Activated CD4-positive, alpha-beta memory T cell treated with anti-CD3 and anti-CD28 coated beads, Interleukin-2, amount 10 ng/mL, durations not matched to agents 7 days and 5 days (primary cell): ENCODE measurements around the gene SLC18A3. TPM values are rescaled to one million over a fixed set of nuclear protein-coding genes. Genes with fewer than 3 reads are reported as not detected.
A peak's percentile ranks its signal among the peaks of the same experiment; 100 is the strongest.

Source experiments
- CTCF ChIA-PET: fragments of 350-600 bp; sonication (Branson Sonifier 250); formaldehyde crosslinking; loops from one replicate; lab custom pipeline; 2021; ENCODE audit warnings: antibody characterized with exemption, inconsistent platforms; lab: Charles Lee
- POLR2A ChIA-PET: fragments of 350-600 bp; sonication (Branson Sonifier 250); formaldehyde crosslinking; loops from one replicate; lab custom pipeline; 2021; ENCODE audit warnings: antibody characterized with exemption; lab: Charles Lee
- DNase-seq: peaks from one replicate; pipeline ENCODE4 v3.0.0-alpha.2; 2020
- H3K27ac Mint-ChIP-seq: one replicate; pipeline ENCODE4 v1.8.0; 2021; ENCODE audit warnings: mild to moderate bottlenecking, mixed read lengths
- H3K27me3 Mint-ChIP-seq: one replicate; pipeline ENCODE4 v1.8.0; 2021; ENCODE audit warnings: mixed read lengths
- H3K36me3 Mint-ChIP-seq: one replicate; pipeline ENCODE4 v1.8.0; 2021; ENCODE audit warnings: low read depth, mixed read lengths
- H3K4me1 Mint-ChIP-seq: one replicate; pipeline ENCODE4 v1.8.0; 2021; ENCODE audit warnings: mixed read lengths
- H3K4me3 Mint-ChIP-seq: one replicate; pipeline ENCODE4 v1.8.0; 2021; ENCODE audit warnings: mild to moderate bottlenecking, mixed read lengths
- H3K9me3 Mint-ChIP-seq: one replicate; pipeline ENCODE4 v1.8.0; 2021; ENCODE audit warnings: mixed read lengths
- total RNA-seq, 2 experiments: library from RNA; stranded (reverse); gene quantifications; one replicate each; pipeline ENCODE4 v1.2.3, GENCODE V29; 2021

The SLC18A3 gene
- total RNA-seq, 2 experiments from 2014 or later, result not detected

DNA sequence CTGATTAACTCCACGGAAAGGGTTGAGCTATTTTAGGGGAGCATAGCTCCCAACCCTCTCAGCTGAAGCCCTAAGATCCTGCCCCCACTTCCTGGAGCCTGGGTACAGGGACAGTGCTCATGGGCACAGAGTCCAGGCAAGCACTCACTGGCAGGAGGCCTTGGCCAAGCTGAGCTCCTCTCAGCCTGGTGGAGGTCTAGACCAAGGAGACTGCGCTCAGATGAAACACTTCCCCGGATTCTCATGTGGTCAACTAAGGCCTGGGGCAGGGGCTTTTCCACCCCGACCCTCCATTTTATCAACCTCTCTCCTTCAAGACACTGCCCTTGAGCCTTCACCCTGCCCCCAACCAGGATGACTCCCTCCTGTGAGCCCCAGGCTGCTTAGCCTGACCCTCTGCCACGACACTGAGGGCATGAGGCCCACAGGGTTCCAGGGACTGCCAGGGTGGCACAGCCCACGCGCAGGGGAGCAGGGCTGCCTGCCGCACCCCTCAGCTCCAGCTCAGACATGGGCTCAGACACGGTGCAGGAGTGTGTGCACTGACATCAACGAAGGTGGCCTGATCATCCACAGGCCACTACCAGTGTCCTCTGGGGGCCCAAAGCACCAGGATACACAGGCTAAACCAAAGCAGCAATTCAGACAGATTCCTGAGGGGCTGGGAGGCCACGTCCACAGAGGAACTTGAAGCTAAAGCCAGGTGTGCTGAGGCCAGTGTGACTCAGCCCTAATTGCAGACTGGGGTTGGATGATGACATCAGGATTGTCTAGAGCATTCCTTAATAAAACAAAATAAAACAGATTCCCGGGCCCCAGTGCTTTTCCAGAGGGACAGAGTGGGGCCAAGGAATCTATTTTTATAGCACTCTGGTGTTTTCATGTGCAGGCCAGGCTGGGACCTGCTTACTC is 22.6 kb downstream of the SLC18A3 start:
- H3K9me3 Mint-ChIP-seq, result no peaks in the 10 kb centered on the region
- H3K27me3 Mint-ChIP-seq, result peaks cover 19% of the 10 kb centered on the region
- DNase-seq, result no peak
- H3K36me3 Mint-ChIP-seq, result no peaks in the 10 kb centered on the region
- no peak overlapping the region for H3K4me3 Mint-ChIP-seq
- ChIA-PET CTCF (no interaction called here), POLR2A (no interaction called here)
- H3K4me1 Mint-ChIP-seq, result no peaks in the 10 kb centered on the region
- H3K27ac Mint-ChIP-seq, result no peak overlapping the region

DNA sequence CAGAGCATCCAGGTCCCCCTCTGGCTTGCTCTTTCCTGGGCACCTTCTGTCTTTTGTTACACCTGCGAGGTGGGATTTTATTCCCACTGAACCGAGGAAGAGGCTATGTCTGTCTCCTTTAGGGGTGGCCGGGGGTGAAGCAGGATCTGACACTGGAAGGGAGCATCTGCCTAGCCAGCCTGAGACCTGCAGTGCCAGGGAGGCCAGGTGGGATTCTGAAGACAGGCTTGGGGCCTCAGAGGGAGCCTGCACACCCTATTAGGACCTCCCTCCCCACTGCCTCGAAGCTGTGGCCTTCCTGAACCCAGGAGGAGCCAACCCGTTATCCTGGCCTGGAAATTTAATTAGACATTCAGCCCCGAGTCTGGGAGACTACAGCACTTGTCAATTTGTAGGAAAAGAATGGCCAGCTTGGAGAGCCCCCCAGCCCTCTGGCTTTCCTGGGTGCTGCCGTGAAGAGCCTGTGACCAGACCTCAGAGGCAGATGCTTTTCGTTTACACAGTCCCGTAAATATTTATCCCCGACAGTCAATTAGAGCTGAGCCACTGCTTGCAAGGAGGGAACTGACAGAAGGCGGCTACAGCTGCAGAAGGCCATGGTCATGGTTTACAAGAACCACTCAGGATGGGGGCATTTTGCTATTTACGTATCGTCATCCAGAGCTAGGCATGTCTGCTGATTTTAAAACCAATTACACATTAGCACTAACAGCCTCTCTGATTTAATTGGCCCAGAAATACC is 23.4 kb downstream of the SLC18A3 start:
- no peaks in the 10 kb centered on the region for H3K4me1 Mint-ChIP-seq
- no peak for DNase-seq
- H3K4me3 Mint-ChIP-seq, result no peak overlapping the region
- H3K27me3 Mint-ChIP-seq, result peaks cover 22% of the 10 kb centered on the region
- H3K36me3 Mint-ChIP-seq, result no peaks in the 10 kb centered on the region
- ChIA-PET POLR2A (no interaction called here), CTCF (no interaction called here)
- no peak overlapping the region for H3K27ac Mint-ChIP-seq
- H3K9me3 Mint-ChIP-seq, result no peaks in the 10 kb centered on the region

DNA sequence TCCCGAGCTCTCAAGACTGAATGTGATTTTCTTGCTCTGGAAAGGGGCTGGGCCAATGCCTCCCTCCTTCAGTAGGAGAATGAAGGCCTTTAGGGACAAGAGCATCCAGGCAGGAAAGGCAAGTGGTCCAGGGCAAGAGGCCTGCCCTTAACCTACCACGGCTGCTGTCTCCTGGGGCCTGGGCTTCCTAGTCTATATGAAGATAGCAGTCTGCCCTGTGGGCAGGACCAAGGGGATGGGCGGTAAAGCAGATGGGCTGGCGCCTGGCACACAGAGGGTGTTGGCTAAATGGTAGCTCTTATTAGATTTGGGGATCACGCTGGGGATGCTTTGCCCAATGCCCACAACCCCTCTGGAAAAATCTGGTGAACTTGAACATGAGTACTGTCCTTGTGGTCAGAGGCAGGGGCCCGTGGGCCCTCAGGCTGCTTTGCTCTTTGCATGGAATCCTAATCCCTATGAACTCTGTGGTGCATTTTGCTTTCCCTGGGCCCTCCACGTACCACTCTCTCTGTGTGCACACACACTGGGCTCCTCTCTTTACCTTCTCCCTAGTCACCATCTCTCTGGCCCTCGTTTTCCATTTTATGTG is 24.1 kb downstream of the SLC18A3 start:
- H3K4me1 Mint-ChIP-seq, result no peaks in the 10 kb centered on the region
- peaks cover 22% of the 10 kb centered on the region for H3K27me3 Mint-ChIP-seq
- POLR2A ChIA-PET, result no interaction called here
- no peaks in the 10 kb centered on the region for H3K9me3 Mint-ChIP-seq
- CTCF ChIA-PET, result no interaction called here
- DNase-seq, result no peak
- no peak overlapping the region for H3K27ac Mint-ChIP-seq
- no peak overlapping the region for H3K4me3 Mint-ChIP-seq
- no peaks in the 10 kb centered on the region for H3K36me3 Mint-ChIP-seq

DNA sequence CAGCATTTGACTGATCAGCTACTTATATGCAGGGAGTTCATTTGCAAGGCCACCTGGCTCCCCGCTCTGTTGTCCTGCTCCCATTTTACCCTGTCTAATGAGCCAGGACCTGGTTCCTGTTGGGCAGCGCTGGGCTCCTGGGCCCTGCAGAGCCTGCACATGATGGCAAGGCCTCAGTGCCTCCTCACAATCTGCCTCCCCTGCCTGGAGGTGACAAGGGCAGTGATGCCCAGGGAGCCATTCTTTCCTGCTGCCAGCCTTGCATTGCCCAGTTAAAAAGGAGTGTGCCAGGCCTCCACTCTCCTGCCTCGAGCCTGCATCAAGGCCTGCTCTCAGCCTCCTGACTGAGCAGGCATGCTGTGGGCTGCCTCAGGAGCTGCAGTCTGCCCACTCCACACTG is 32.2 kb downstream of the SLC18A3 start:
- CTCF ChIA-PET, result no interaction called here
- H3K27me3 Mint-ChIP-seq, result peaks cover 12% of the 10 kb centered on the region
- H3K9me3 Mint-ChIP-seq, result no peaks in the 10 kb centered on the region
- no peaks in the 10 kb centered on the region for H3K4me1 Mint-ChIP-seq
- POLR2A ChIA-PET, result no interaction called here
- no peaks in the 10 kb centered on the region for H3K36me3 Mint-ChIP-seq
- H3K27ac Mint-ChIP-seq, result no peak overlapping the region
- no peak for DNase-seq
- H3K4me3 Mint-ChIP-seq, result no peak overlapping the region

DNA sequence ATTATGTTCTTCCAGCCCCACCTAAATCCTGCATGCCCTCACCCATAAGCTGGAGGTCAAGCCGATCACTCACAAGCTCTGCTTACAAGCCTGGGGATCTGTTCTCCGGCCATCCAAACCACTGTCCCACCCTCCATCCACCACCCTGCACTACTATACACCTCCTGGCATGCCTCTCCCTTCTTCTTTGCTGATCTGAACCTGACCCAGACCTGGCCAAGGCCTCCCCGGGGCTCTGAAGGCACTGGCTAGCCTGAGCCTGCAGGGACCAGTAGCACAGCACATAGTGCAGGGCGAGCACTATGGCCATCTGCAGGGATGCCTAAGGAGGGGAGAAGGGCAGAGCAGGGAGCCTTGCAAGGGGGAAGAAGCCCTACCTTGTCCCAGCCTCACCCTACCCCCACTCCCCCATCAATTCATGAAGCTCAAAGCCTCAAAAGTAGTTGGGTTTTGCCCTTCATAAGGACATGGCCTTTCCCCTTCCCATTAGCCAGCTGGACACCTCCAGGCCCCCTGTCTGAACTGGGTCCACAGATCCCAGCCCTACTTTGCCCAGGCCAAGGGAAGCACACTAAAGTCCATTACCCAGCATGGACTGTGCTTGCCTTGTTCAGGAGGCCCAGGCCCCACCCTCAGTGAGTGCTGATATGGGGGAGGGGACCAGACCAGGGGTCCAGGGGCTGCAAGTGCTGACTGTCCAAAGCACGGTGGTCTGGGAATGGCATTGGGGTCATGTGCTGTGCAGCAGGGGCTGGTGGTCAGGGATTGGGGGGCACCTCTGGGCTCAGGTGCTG is 33.3 kb downstream of the SLC18A3 start:
- no peaks in the 10 kb centered on the region for H3K36me3 Mint-ChIP-seq
- CTCF ChIA-PET, result no interaction called here
- H3K9me3 Mint-ChIP-seq, result no peaks in the 10 kb centered on the region
- no peak for DNase-seq
- peaks cover under 1% of the 10 kb centered on the region for H3K4me1 Mint-ChIP-seq
- no peak overlapping the region for H3K4me3 Mint-ChIP-seq
- peaks cover 7% of the 10 kb centered on the region for H3K27me3 Mint-ChIP-seq
- H3K27ac Mint-ChIP-seq, result no peak overlapping the region
- POLR2A ChIA-PET, result no interaction called here

GRCh38 chr10:49644035-49644646 is 34.0 kb downstream of the SLC18A3 start:
- H3K36me3 Mint-ChIP-seq, result no peaks in the 10 kb centered on the region
- peaks cover 6% of the 10 kb centered on the region for H3K4me1 Mint-ChIP-seq
- ChIA-PET POLR2A (no interaction called here), CTCF (no interaction called here)
- H3K9me3 Mint-ChIP-seq, result no peaks in the 10 kb centered on the region
- no peak overlapping the region for H3K4me3 Mint-ChIP-seq
- peaks cover 7% of the 10 kb centered on the region for H3K27me3 Mint-ChIP-seq
- no peak overlapping the region for H3K27ac Mint-ChIP-seq
- no peak for DNase-seq

GRCh38 chr10:49645417-49645816 is 35.3 kb downstream of the SLC18A3 start:
- DNase-seq, result no peak
- Mint-ChIP-seq H3K4me1 (peaks cover 18% of the 10 kb centered on the region), H3K4me3 (no peak overlapping the region), H3K27ac (no peak overlapping the region), H3K9me3 (no peaks in the 10 kb centered on the region), H3K27me3 (peaks cover 2% of the 10 kb centered on the region), H3K36me3 (no peaks in the 10 kb centered on the region)
- CTCF ChIA-PET, result no interaction called here
- POLR2A ChIA-PET, result no interaction called here

DNA sequence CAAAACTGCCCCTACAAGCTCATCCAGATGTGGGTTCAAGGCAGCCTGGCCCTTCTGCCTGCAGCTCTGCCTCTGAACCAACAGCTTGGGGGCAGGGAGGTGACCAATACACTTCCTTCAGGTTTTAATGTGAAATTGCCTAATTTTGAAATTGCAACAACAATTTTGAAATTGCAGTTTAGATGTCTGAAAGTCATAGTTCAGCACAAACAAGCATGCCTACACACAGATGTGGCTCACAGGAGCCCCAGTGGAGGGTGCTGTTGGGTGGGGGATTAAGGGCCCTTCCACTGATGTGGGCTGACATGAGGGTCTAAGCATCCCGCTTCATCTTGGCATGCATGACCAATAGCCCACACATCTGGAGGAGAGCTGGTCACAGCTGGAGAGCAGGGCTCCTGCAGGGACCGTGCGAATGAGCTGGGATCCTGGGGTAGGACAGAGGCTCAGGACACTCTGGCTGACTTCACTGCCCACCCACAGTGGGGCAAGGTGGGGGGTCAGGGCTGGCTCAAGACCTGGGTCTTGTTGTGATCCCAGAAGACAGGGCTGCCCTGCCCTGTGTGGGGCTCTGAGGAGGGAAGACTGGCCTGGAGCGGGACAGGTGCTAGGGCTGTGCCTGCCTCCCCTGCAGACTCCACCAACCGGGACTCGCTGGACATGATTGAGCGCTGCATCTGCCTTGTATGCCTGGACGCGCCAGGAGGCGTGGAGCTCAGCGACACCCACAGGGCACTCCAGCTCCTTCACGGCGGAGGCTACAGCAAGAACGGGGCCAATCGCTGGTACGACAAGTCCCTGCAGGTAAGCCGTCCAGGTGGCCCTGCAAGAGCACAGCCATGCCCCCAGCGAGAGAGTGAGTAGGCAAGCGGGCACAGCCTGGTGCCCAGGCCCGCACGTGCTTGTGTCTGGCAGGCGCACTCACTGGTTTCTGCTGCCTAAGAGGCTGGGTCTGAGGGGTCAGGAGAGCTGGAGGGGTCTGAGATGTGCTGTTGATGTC is 36.1 kb downstream of the SLC18A3 start:
- Mint-ChIP-seq H3K27me3 (peaks cover 2% of the 10 kb centered on the region), H3K9me3 (no peaks in the 10 kb centered on the region), H3K4me3 (no peak overlapping the region), H3K4me1 (peaks cover 18% of the 10 kb centered on the region), H3K27ac (no peak overlapping the region), H3K36me3 (no peaks in the 10 kb centered on the region)
- ChIA-PET CTCF (no interaction called here), POLR2A (no interaction called here)
- no peak for DNase-seq

DNA sequence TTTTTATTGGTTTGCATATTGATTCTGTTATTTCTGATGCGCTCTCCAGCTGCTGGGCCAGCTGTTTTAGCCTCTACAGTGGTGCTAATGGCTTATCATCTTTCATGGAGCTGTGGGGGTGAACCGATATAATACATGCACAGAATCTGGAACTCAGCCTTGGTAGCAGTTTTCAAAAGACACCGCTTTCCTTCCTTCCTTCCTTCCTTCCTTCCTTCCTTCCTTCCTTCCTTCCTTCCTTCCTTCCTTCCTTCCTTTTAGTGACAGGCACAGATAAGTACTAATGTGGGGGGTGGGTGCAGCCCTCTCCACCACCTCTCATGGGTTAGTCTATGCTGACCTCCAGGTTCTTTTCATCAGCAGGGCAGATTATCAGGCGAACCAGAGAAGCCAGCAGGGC is 37.4 kb downstream of the SLC18A3 start:
- no peaks in the 10 kb centered on the region for H3K36me3 Mint-ChIP-seq
- ChIA-PET CTCF (no interaction called here), POLR2A (no interaction called here)

GRCh38 chr10:49647985-49648795 is 38.1 kb downstream of the SLC18A3 start:
- Mint-ChIP-seq H3K27me3 (peaks cover 2% of the 10 kb centered on the region), H3K27ac (no peak overlapping the region), H3K4me3 (no peak overlapping the region), H3K4me1 (peaks cover 18% of the 10 kb centered on the region), H3K9me3 (no peaks in the 10 kb centered on the region), H3K36me3 (no peaks in the 10 kb centered on the region)
- DNase-seq, result no peak
- ChIA-PET CTCF (no interaction called here), POLR2A (no interaction called here)

More for the DNA sequence above, 37.4 kb downstream of the SLC18A3 start:
- H3K4me1 Mint-ChIP-seq, result peaks cover 18% of the 10 kb centered on the region
- no peak overlapping the region for H3K27ac Mint-ChIP-seq
- no peak overlapping the region for H3K4me3 Mint-ChIP-seq
- H3K27me3 Mint-ChIP-seq, result peaks cover 2% of the 10 kb centered on the region
- H3K9me3 Mint-ChIP-seq, result no peaks in the 10 kb centered on the region
- DNase-seq, result no peak

GRCh38 chr10:49649294-49649693 is 39.2 kb downstream of the SLC18A3 start:
- H3K4me1 Mint-ChIP-seq, result peaks cover 18% of the 10 kb centered on the region
- H3K4me3 Mint-ChIP-seq, result no peak overlapping the region
- CTCF ChIA-PET, result no interaction called here
- no peak overlapping the region for H3K27ac Mint-ChIP-seq
- POLR2A ChIA-PET, result interaction anchor here (1.4 kb wide), 1 partner anchor 13 kb away, joined by 3 read pairs; no protein-coding TSS in a partner anchor
- no peaks in the 10 kb centered on the region for H3K9me3 Mint-ChIP-seq
- H3K27me3 Mint-ChIP-seq, result peaks cover 2% of the 10 kb centered on the region
- no peaks in the 10 kb centered on the region for H3K36me3 Mint-ChIP-seq
- DNase-seq, result peak; percentile 62
